Uterus (tissue), 4 donors: ENCODE measurements around the gene MPO. TPM values are rescaled to one million over a fixed set of nuclear protein-coding genes. Genes with fewer than 3 reads are reported as not detected.

Source experiments
- DNase-seq, 2 donors: peaks; one replicate each; pipeline ENCODE4 v3.0.0-alpha.2; 2019 to 2020
- H3K27ac ChIP-seq, 2 donors: fragments of 200-600 bp; sonication (generic); 1 replicate in 1 of 2; 2 replicates in 1 of 2; pipeline ENCODE4 v1.5.1; 2016 to 2018
- H3K27me3 ChIP-seq, 2 donors: fragments of 200-600 bp; sonication (generic); one replicate each; pipeline ENCODE4 v1.5.1; 2018 to 2019; ENCODE audit warnings: control low read depth in 1 of 2
- H3K36me3 ChIP-seq, 2 donors: fragments of 200-600 bp; sonication (generic); one replicate each; pipeline ENCODE4 v1.5.1; 2019; ENCODE audit warnings: control low read depth in 1 of 2
- H3K4me1 ChIP-seq, 2 donors: fragments of 200-600 bp; sonication (generic); one replicate each; pipeline ENCODE4 v1.5.1; 2018 to 2019; ENCODE audit warnings: control low read depth in 1 of 2
- H3K4me3 ChIP-seq, 2 donors: fragments of 200-600 bp; sonication (generic); 1 replicate in 1 of 2; 2 replicates in 1 of 2; pipeline ENCODE4 v1.5.1; 2018 to 2019; ENCODE audit warnings: mild to moderate bottlenecking in 1 of 2
- H3K9me3 ChIP-seq, 2 donors: fragments of 200-600 bp; sonication (generic); one replicate each; pipeline ENCODE4 v1.5.1; 2019; ENCODE audit warnings: control low read depth in 1 of 2
- POLR2A ChIP-seq, 2 donors: fragments of 450-650 bp; IDR thresholded peaks; one replicate each; pipeline ENCODE4 v1.6.1; 2016; ENCODE audit warnings: antibody characterized with exemption in 2 of 2, mild to moderate bottlenecking in 1 of 2, moderate library complexity in 1 of 2
- intact Hi-C: fragments of 100-400 bp; cut with DNase I; formaldehyde crosslinking; loops from one replicate; pipeline ENCODE4 v1.15.1; 2023; ENCODE audit warnings: low total_unique reads
- total RNA-seq, 4 donors: library from RNA; depleted of rRNA in 3 of 4; stranded (reverse); fragments of >200 nt in 3 of 4; gene quantifications; one replicate each; pipeline versions ENCODE4 v1.1.0 to v1.2.4, GENCODE V29; 2014 to 2023
- TF ChIP-seq, protein P1 (sequence below), 4 experiments: fragments of 200-600 bp in 2 of 4; fragments of 450-650 bp in 2 of 4; sonication (generic) in 2 of 4; IDR thresholded peaks; one replicate each; pipeline ENCODE4 v1.5.1; 2016 to 2019; ENCODE audit warnings: antibody characterized with exemption in 4 of 4, mild to moderate bottlenecking in 2 of 4, moderate library complexity in 1 of 4
- donor health status: DM: yes; HTN: yes; CAD: no.

Gene MPO
- total RNA-seq, 4 donors from 2014 or later: 0.79 to 21.7 TPM; not detected in 2

DNA sequence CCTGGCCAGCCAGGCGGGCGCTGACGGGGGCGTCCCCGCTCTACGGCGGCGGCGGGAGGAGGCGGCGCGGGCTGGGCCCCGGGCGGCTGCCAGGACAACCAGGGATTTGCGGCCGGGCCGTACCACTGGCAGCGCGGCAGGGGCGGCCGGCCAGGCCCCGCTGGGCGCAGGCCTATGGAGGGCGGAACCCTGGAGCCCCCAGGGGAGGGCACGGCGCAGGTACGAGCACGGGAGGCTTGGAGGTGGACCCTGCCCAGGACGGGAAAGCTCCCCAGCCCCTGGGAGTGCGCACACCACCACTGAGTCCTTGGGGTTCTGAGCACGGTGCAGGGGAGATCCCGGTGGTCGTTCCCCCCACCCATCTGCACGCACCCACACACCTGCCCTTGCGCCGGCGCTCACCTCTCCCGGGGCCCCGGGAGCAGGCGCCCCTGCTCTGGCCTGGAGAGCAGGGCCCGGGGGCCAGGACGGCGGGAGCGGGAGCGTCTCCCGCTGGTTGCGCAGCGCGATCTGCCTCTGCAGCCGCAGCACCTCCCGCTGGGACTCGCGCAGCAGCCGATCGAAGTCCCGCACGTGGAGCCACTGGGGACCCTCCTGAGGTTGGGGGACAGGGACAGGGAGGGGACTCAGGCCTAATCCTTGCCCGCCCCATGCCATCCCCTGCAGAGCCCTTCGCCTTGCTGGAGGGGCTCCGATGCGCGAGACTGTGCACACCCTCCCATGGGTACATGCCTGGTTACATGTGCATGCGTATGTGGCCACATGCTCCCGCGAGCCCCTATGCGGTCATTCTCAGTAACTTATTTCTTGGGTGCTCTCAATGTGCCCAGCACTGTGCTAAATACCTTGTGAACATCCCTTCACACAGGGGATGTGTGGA, 43.9 kb upstream of the MPO start:
- Histone ChIP-seq H3K27me3 (no peaks in the 10 kb centered on the region), H3K4me1 (no peaks in the 10 kb centered on the region), H3K36me3 (no peaks in the 10 kb centered on the region), H3K27ac (peak overlapping the region; percentile 64 to 81), H3K9me3 (no peaks in the 10 kb centered on the region), H3K4me3 (peak overlapping the region; percentile 54 to 75)
- TF ChIP-seq POLR2A (IDR thresholded peaks at IDR 0.05): peak in 1 of 2 donors; percentile 30
- TF ChIP-seq, protein P1, sequence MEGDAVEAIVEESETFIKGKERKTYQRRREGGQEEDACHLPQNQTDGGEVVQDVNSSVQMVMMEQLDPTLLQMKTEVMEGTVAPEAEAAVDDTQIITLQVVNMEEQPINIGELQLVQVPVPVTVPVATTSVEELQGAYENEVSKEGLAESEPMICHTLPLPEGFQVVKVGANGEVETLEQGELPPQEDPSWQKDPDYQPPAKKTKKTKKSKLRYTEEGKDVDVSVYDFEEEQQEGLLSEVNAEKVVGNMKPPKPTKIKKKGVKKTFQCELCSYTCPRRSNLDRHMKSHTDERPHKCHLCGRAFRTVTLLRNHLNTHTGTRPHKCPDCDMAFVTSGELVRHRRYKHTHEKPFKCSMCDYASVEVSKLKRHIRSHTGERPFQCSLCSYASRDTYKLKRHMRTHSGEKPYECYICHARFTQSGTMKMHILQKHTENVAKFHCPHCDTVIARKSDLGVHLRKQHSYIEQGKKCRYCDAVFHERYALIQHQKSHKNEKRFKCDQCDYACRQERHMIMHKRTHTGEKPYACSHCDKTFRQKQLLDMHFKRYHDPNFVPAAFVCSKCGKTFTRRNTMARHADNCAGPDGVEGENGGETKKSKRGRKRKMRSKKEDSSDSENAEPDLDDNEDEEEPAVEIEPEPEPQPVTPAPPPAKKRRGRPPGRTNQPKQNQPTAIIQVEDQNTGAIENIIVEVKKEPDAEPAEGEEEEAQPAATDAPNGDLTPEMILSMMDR (IDR thresholded peaks at IDR 0.05): no peak
- peak in 1 of 2 donors; percentile 55 for DNase-seq
- intact Hi-C loops: no loop called here

DNA sequence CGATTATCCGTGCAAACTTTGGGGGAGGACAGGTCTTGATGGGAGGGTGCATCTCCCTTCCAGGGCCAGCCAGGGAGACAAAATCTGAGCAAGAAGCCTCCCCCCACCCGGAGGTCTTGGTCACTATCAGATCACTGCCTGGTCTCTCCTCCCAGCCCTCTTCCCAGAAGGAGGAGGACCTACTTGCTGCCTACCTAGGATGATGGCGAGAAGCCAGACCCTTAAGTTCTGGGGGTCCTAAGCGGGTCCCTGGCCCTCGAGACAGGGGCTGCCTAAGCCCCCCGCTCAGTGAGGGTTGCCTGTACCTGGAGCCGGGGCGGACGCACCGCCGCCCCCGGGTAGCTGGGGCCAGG, 43.3 kb upstream of the MPO start:
- peak overlapping the region; percentile 64 to 81 for H3K27ac ChIP-seq
- intact Hi-C loops: no loop called here

DNA sequence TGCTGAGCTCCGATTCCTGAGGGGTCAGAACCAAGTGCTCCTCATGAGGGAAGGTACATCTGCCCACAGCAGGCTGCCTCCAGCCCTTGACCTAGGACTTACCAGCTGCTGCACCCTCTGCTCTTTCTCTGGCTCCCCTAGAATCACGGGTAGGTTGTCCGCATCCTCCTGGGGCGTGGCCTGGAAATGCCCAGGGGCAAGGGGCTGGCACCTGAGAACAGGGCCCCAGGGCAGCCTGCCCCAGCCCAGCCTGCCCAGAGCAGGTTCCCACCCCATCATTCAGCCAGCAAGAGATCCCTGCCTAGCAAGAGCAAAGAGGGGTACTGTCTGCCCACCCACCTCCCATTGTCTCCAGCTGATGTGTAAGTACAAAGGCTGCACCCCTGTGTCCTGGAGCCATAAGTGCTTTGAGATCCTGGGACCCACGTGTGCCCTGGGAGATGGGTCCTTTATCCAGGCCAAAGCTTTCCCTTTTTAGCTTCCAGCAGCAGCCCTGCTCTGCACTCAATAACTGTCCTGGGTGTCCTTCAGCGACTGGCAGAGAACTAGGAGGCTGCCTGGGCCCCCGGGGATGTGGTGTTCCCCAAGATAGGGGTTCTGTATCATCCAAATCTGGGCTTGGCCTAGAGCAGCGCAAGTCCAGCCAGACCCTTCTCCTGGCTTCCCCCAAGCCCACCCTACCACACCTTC, 42.8 kb upstream of the MPO start:
- Histone ChIP-seq H3K4me1 (no peaks in the 10 kb centered on the region), H3K9me3 (no peaks in the 10 kb centered on the region), H3K27me3 (no peaks in the 10 kb centered on the region), H3K36me3 (no peaks in the 10 kb centered on the region), H3K4me3 (peak overlapping the region; percentile 54 to 75), H3K27ac (peak overlapping the region; percentile 64 to 81)
- no peak for DNase-seq
- TF ChIP-seq, protein P1 (IDR thresholded peaks at IDR 0.05): no peak
- TF ChIP-seq POLR2A (IDR thresholded peaks at IDR 0.05): no peak
- intact Hi-C loops: no loop called here

More for the DNA sequence above, 43.3 kb upstream of the MPO start:
- Histone ChIP-seq H3K4me3 (peak overlapping the region; percentile 54 to 75), H3K4me1 (no peaks in the 10 kb centered on the region), H3K27me3 (no peaks in the 10 kb centered on the region), H3K36me3 (no peaks in the 10 kb centered on the region), H3K9me3 (no peaks in the 10 kb centered on the region)
- TF ChIP-seq, protein P1 (IDR thresholded peaks at IDR 0.05): no peak
- no peak for TF ChIP-seq POLR2A (IDR thresholded peaks at IDR 0.05)
- no peak for DNase-seq

DNA sequence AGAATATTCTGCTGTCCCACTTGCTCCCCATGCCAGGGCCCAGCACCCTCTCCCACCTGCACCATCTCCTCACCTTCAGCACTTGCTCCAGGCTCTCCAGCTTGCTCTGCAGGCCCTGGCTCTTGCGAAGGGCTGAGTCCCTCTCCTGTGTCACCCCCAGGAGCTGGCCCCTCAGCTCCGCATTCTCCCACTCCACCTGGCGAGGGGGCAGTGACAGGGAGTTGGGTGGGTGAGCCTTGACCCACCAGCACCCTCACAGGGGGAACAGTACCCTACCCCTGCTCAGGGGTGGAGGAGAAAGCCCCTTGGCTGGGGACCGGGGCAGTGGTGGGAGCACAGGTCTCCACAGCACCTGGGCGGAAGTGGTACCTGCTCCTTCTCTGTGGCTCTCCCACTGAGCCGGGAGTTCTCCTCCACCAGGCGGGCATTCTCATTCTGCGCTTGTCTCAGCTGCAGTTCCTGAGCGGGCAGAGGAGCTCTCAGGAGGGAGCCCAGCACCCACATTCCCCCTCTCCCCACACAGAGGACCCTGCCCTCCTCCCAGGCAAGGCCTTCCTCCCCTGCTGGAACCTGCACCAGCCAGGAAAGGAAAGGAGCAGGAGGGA, 41.9 kb upstream of the MPO start:
- no peak overlapping the region for H3K27ac ChIP-seq
- no peaks in the 10 kb centered on the region for H3K9me3 ChIP-seq
- H3K27me3 ChIP-seq: no peaks in the 10 kb centered on the region
- DNase-seq: no peak
- H3K4me1 ChIP-seq: no peaks in the 10 kb centered on the region
- TF ChIP-seq, protein P1 (IDR thresholded peaks at IDR 0.05): no peak
- intact Hi-C loops: no loop called here
- H3K36me3 ChIP-seq: no peaks in the 10 kb centered on the region
- H3K4me3 ChIP-seq: no peak overlapping the region
